NCI-H446 (cell line): ENCODE data around the gene SUCO.

ENCODE experiments used
- DNase-seq, 2 experiments: peaks; one replicate each; lab custom pipeline; 2025; lab: John Stamatoyannopoulos, UW

SUCO gene

DNA sequence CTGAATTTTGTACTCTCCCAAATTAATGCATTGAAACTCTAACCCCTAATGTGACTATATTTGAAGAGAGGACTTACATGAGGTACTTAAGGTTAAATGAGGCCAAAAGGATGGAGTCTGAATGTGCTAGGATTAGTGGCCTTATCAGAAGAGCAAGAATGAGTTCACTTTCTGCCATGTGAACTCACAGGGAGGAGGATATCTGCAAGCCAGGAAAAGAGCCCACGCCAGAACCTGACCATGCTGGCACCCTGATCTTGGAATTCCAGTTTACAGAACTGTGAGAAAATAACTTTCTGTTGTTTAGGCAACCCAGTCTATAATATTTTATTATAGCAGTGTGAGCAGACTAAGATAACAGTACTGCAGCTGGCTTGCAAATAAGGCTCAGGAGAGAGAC, 113.7 kb downstream of the SUCO start:
- DNase-seq, result no peak

DNA sequence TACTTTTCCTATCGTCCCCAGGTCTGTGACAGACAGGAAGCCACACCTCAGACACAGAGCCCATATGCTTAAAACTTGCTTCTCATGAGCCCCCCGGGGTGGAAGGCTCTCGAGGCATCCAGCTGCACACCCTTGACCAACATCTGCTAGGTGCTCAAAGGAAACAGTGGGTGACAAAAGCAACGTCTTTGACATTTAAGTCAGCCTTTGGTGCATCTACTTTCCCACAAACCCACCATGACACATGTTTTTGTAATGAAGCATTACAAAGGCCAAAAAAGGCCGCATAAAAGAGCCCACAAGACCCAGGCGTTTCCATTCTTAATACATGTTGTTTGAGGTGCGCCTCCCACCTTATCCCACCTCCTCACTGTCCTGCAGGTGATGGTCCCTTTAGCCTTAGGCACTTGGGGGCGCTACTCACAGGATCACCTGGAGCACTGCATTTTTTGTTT, 114.2 kb downstream of the SUCO start:
- DNase-seq, result no peak

DNA sequence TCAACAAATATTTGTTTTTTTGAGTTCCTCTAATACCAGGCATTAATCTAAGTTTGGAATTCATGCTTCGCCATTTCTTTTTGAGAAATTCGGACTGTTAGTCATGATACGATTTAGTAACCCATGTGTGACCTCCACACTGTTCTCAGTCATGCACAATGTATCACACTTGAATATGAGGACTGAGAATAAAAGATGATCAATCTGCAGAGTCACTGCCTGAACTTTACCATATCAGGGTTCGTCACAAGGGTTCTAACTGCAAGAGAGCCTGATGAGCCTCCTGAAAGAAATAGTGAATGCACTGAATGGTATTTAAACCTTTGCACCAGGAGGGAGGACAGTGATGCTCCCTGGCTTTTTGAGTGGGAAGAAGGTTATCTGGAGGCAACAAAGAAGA, 115.0 kb downstream of the SUCO start:
- DNase-seq, result no peak

DNA sequence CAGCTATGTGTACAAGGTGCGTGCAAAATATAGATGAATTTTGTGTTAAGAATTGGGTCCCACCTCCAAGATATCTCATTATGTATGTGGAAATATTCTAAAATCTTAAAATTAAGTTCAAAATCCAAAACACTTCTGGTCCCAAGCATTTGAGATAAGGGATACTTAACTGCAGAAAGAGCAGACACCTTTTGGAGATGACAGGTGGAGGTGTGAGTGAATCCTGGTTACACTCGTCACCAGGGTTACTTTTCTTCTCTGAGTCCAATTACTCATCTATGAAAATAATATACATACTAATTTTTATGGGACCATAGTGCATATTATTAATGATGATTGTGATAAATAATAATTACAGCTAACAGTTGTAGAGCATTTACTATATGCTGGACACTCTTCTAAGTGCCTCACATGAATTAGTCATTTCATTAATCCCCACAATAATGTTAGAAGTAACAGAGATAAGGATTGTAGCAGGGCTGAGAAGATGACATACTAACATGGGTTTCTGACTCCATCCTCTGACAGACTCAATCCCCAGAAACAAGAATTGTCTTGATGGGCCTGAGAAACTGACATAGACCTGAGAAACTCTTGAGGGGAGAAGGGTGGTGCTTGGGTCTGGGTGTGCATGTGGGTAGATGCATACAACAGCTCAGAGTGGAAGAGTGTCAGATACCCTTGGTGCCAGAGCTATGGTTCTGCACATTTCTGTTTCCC, 117.7 kb downstream of the SUCO start:
- no peak for DNase-seq

DNA sequence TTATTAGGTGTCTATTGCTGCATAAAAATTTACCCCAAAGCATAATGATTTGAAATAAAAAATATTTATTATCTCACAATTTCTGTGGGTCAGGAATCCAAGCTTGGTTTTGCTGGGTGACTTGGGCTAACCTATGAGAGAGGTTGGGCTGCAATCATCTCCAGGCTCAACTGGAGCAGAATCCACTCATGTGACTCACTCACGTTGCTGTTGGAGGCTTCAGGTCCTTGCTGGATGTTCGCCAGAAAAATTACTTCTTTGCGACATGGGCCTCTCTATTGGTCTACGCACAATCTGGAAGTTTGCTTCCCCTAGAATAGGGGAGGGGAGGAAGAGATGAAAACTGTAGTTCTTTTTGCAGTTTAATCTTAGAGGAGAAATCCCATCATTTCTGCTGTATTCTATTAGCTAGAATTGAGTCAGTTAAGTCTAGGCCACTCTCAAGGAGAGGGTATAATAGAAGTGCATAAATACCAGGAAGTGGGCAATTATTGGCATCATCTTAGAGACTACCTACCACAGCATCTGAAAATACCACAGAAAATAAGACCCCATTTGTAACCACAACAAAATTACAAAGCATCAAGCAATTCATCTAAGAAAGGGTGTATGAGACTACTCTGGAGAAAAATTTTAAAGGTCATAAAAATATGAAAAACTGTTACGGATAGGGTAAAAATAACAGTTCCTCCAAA, 120.2 kb downstream of the SUCO start:
- peak in 1 of 2 experiments; percentile 9 for DNase-seq

DNA sequence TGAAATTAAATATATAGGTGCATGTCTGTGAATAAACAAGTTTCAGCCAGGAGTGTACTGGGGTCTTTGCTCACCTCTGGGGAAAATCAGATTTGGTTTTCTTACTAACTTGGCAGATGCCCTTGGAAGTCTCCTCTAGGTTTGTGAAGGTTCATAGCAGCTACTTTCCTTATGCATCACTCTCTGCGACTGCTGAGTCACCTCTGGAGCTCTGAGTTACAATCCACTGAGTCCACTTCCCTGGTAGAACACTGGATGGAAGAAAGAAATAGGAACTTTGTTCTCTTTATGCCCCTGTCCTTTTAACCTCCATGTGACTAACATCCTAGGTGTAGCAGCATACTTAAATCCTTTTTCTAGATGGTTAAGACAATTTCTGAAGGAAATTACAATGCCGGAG, 121.6 kb downstream of the SUCO start:
- no peak for DNase-seq

DNA sequence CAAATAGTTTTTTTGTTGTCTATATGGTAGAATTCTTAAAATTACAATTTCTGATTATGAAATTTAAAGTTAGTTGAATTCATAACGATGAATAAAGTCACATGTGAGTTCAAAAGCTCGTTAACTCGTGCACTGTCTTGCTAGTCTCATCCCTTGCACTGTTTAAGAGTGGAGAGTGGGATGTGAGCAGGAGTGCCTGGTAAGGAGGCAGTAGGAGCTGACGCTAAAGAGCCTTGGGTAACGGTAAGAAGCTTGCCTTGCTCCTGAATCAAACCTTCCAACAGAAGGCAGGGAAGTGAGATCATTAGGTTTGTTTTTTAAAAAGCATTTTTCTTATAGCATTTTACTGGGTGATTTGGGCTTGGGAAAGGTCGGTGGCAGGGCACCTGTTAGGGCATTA, 123.6 kb downstream of the SUCO start:
- no peak for DNase-seq

DNA sequence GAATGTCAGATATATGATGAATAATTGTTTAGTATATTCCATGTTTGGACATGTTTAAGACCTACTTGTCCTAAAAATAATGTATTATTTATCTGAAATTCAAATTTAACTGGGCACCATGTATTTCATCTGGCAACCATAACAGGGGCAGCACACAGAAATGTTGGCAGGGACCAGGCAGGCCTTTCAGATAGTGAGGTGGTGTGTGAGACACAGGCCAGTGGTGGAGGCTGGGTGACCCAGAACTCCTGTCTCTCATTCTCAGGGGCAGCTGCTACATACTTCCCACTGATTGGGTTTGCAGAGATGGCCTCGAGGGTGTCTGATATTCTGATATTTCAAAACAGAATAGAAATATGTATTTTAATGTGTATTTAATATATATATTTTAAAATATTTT, 124.6 kb downstream of the SUCO start:
- no peak for DNase-seq

DNA sequence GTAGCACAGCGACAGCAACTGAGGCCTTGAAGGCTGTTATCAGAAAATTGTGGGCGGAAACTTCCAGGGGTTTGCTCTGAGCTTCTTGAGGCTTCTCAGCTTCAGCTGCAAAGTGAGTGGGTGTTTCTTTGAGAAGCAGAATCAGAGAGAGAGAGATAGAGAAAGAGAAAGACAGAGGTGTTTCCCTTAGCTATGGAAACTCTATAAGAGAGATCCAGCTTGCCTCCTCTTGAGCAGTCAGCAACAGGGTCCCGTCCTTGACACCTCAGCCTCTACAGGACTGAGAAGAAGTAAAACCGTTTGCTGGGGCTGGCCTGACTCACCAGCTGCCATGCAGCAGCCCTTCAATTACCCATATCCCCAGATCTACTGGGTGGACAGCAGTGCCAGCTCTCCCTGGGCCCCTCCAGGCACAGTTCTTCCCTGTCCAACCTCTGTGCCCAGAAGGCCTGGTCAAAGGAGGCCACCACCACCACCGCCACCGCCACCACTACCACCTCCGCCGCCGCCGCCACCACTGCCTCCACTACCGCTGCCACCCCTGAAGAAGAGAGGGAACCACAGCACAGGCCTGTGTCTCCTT, 126.0 kb downstream of the SUCO start, which contains the start of gene FASLG:
FASLG (plus strand) TSS at position 233 of the 583 bp plus-strand sequence; CDS start at position 332, 99 bp downstream.
- no peak for DNase-seq

DNA sequence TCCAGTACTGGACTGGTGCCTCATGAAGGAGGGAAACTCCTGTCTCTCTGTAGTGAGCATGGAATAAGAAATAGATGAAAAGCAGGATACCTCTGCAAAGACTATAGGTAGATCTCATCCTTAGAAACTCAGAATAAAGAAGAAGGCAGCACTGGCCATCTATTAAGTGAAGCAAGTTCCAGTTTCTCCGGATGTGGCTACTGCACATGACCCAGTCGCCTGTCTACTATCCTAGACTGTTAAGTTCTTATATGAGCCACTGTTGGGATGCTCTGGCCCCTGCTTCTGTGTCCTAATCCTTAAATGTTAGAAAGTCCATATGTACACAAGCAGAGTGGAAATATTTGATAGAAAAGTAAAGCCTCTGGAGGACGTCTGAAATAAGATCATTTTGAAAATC, 128.2 kb downstream of the SUCO start:
- no peak for DNase-seq
